H9 (cell line): Measurements from ENCODE around the gene TTC3. TPM values are rescaled to one million over a fixed set of nuclear protein-coding genes. Genes with fewer than 3 reads are reported as not detected.

Experiments used
- DNase-seq: peaks from one replicate; pipeline ENCODE4 v3.0.0-alpha.2; 2017
- H2AFZ ChIP-seq: one replicate; pipeline ENCODE4 v1.6.1; 2013; ENCODE audit warnings: mild to moderate bottlenecking, low read length, control low read depth, moderate library complexity
- H2AK5ac ChIP-seq: 2 replicates; pipeline ENCODE4 v1.6.1; 2013; ENCODE audit warnings: low read length, control low read depth, mixed read lengths; ENCODE audit not compliant: insufficient read length
- H2BK120ac ChIP-seq: one replicate; pipeline ENCODE4 v1.6.1; 2013; ENCODE audit warnings: low read depth, mild to moderate bottlenecking, low read length, control low read depth, inconsistent platforms; ENCODE audit not compliant: poor library complexity, severe bottlenecking
- H2BK12ac ChIP-seq: 2 replicates; pipeline ENCODE4 v1.6.1; 2013; ENCODE audit warnings: low read length, control low read depth, mixed read lengths, low read depth; ENCODE audit not compliant: insufficient read length
- H2BK15ac ChIP-seq: 2 replicates; pipeline ENCODE4 v1.6.1; 2013; ENCODE audit warnings: low read depth, low read length, control low read depth
- H2BK20ac ChIP-seq: one replicate; pipeline ENCODE4 v1.6.1; 2013; ENCODE audit warnings: low read depth, mild to moderate bottlenecking, low read length, control low read depth, inconsistent platforms; ENCODE audit not compliant: poor library complexity, severe bottlenecking
- H2BK5ac ChIP-seq: 2 replicates; pipeline ENCODE4 v1.6.1; 2013; ENCODE audit warnings: low read length, control low read depth, mixed read lengths; ENCODE audit not compliant: insufficient read length
- H3K14ac ChIP-seq: 2 replicates; pipeline ENCODE4 v1.6.1; 2013; ENCODE audit warnings: low read length, control low read depth; ENCODE audit not compliant: insufficient read depth
- H3K18ac ChIP-seq: 2 replicates; pipeline ENCODE4 v1.6.1; 2013; ENCODE audit warnings: low read depth, mild to moderate bottlenecking, mixed read lengths, low read length, control low read depth; ENCODE audit not compliant: insufficient read length
- H3K23ac ChIP-seq: 2 replicates; pipeline ENCODE4 v1.6.1; 2013; ENCODE audit warnings: low read length, control low read depth, mixed read lengths, low read depth; ENCODE audit not compliant: insufficient read length
- H3K23me2 ChIP-seq: 2 replicates; pipeline ENCODE4 v1.6.1; 2013; ENCODE audit warnings: low read depth, mild to moderate bottlenecking, mixed read lengths, low read length, control low read depth; ENCODE audit not compliant: insufficient read length, poor library complexity, severe bottlenecking
- H3K27ac ChIP-seq: 2 replicates; pipeline ENCODE4 v1.5.1; 2013; ENCODE audit warnings: low read length, control low read depth, mixed read lengths, low read depth; ENCODE audit not compliant: insufficient read length
- H3K27me3 ChIP-seq: 2 replicates; pipeline ENCODE4 v1.6.1; 2013; ENCODE audit warnings: low read length, control low read depth, inconsistent platforms; ENCODE audit not compliant: insufficient read depth
- H3K4ac ChIP-seq: 2 replicates; pipeline ENCODE4 v1.6.1; 2013; ENCODE audit warnings: low read depth, mild to moderate bottlenecking, control low read depth, inconsistent platforms, low read length, moderate library complexity
- H3K4me1 ChIP-seq: 2 replicates; pipeline ENCODE4 v1.6.1; 2013; ENCODE audit warnings: low read length, control low read depth, inconsistent platforms; ENCODE audit not compliant: insufficient read depth
- H3K4me2 ChIP-seq: 2 replicates; pipeline ENCODE4 v1.6.1; 2013; ENCODE audit warnings: low read length, control low read depth, mixed read lengths; ENCODE audit not compliant: insufficient read length, insufficient read depth
- H3K56ac ChIP-seq: 2 replicates; pipeline ENCODE4 v1.6.1; 2013; ENCODE audit warnings: low read depth, mild to moderate bottlenecking, mixed read lengths, low read length, control low read depth; ENCODE audit not compliant: insufficient read length
- H3K79me1 ChIP-seq: 2 replicates; pipeline ENCODE4 v1.6.1; 2013; ENCODE audit warnings: low read depth, mild to moderate bottlenecking, moderate library complexity, low read length, control low read depth, inconsistent platforms; ENCODE audit not compliant: insufficient read depth, poor library complexity, severe bottlenecking
- H3K79me2 ChIP-seq: 2 replicates; pipeline ENCODE4 v1.6.1; 2013; ENCODE audit warnings: low read length, control low read depth, inconsistent platforms; ENCODE audit not compliant: insufficient read depth
- H3K9ac ChIP-seq: 2 replicates; pipeline ENCODE4 v1.6.1; 2013; ENCODE audit warnings: low read length, control low read depth, mixed read lengths; ENCODE audit not compliant: insufficient read length; ENCODE audit errors: extremely low read depth
- H3K9me3 ChIP-seq: one replicate; pipeline ENCODE4 v1.6.1; 2013; ENCODE audit warnings: low read depth, low read length, inconsistent platforms; ENCODE audit not compliant: control insufficient read depth
- H3T11ph ChIP-seq: one replicate; pipeline ENCODE4 v1.6.1; 2013; ENCODE audit warnings: mild to moderate bottlenecking, low read length, control low read depth, inconsistent platforms
- H4K20me1 ChIP-seq: one replicate; pipeline ENCODE4 v1.6.1; 2013; ENCODE audit not compliant: control insufficient read depth, insufficient read length, insufficient read depth
- H4K5ac ChIP-seq: 2 replicates; pipeline ENCODE4 v1.6.1; 2013; ENCODE audit warnings: low read depth, mild to moderate bottlenecking, mixed read lengths, low read length, control low read depth; ENCODE audit not compliant: insufficient read length
- H4K8ac ChIP-seq: replicated peaks from 2 replicates; pipeline ENCODE4 v1.6.1; 2013; ENCODE audit warnings: low read length, control low read depth, mixed read lengths, low read depth; ENCODE audit not compliant: insufficient read length
- H4K91ac ChIP-seq: 2 replicates; pipeline ENCODE4 v1.6.1; 2013; ENCODE audit warnings: low read depth, mild to moderate bottlenecking, moderate library complexity, mixed read lengths, low read length, control low read depth; ENCODE audit not compliant: insufficient read length
- H3K27ac Mint-ChIP-seq, 3 experiments: 2 replicates in 2 of 3; 3 replicates in 1 of 3; pipeline ENCODE4 v1.8.0; 2020 to 2021; ENCODE audit warnings: mixed read lengths in 3 of 3, mild to moderate bottlenecking in 1 of 3, moderate library complexity in 1 of 3
- H3K27me3 Mint-ChIP-seq: 2 replicates; pipeline ENCODE4 v1.8.0; 2021; ENCODE audit warnings: low read depth, mild to moderate bottlenecking, moderate library complexity, mixed read lengths
- H3K36me3 Mint-ChIP-seq, 3 experiments: 2 replicates in 2 of 3; 3 replicates in 1 of 3; pipeline ENCODE4 v1.8.0; 2020 to 2021; ENCODE audit warnings: low read depth in 3 of 3, mixed read lengths in 3 of 3; ENCODE audit not compliant: insufficient read depth in 1 of 3
- H3K4me1 Mint-ChIP-seq, 2 experiments: 2 replicates each; pipeline ENCODE4 v1.8.0; 2020; ENCODE audit warnings: mixed read lengths in 2 of 2
- H3K4me3 Mint-ChIP-seq, 2 experiments: 2 replicates in 1 of 2; 3 replicates in 1 of 2; pipeline ENCODE4 v1.8.0; 2020 to 2021; ENCODE audit warnings: mild to moderate bottlenecking in 2 of 2, mixed read lengths in 2 of 2, moderate library complexity in 1 of 2
- H3K9me3 Mint-ChIP-seq, 2 experiments: 2 replicates in 1 of 2; 3 replicates in 1 of 2; pipeline ENCODE4 v1.8.0; 2020; ENCODE audit warnings: mild to moderate bottlenecking in 2 of 2, mixed read lengths in 2 of 2, moderate library complexity in 1 of 2
- WGBS: extraction: QIAGEN DNeasy Blood & Tissue Kit; methylation state at CpG from one replicate; pipeline ENCODE4 v1.1.7; 2013; ENCODE audit warnings: missing lambda C conversion rate, low lambda C conversion rate, mixed read lengths; ENCODE audit not compliant: insufficient read length; ENCODE audit errors: extremely low coverage; 5-methylcytosine and 5-hydroxymethylcytosine counted together
- total RNA-seq: library from RNA; stranded (reverse); gene quantifications from 2 replicates; pipeline ENCODE4 v1.2.1, GENCODE V29; 2021
- TF ChIP-seq, protein P1 (sequence below): fragments of 200-600 bp; sonication (generic); conservative IDR thresholded peaks from 3 replicates; pipeline ENCODE4 v1.8.0; 2021; ENCODE audit warnings: antibody characterized with exemption, mild to moderate bottlenecking

The TTC3 gene
- total RNA-seq, 1 experiment from 2014 or later: 46.5 TPM

DNA sequence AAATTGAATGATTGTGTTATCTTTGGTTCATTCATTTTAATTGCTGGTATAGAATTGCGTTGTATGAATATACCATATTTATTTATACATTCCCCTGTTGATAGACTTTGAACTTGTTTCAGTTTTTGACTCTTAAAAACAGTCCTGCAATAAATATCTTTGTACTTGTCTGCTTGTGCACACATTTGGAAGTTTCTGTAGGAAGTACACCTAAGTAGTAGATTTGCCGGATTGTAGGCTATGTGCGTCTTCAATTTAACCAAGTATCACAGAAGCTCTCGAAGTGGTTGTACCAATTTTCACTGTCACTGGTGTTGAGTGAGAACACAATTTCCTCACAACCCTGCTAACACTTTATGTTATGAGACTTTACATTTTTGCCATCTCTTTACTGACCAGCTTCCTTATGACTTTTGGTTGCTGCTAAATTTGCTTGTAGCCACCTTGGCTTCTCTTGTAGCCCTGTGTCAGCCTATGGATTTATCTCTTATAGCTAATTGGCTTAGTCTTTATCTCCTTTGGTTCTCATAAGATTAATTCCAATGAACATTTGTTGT lies 2.2 kb downstream of the TTC3 start:
- Histone ChIP-seq H4K91ac (no peak overlapping the region), H4K5ac (no peak overlapping the region), H3K18ac (no peak overlapping the region), H3K79me2 (0 out of 2 replicates have a peak, but pooled peaks cover 3% of the 10 kb centered on the region), H3K23me2 (peaks cover 14% of the 10 kb centered on the region), H3K27ac (no peak overlapping the region), H3K9ac (no peak overlapping the region), H2BK120ac (no peak overlapping the region), H4K20me1 (no peaks in the 10 kb centered on the region), H3K4me1 (peaks cover 5% of the 10 kb centered on the region; the same call in 1 of the 2 replicates), H3K56ac (no peak overlapping the region), H3K23ac (no peak overlapping the region), H2BK5ac (no peak overlapping the region), H3K9me3 (no peaks in the 10 kb centered on the region), H3K4me2 (no peak overlapping the region), H2BK12ac (no peak overlapping the region), H3K27me3 (peaks cover 11% of the 10 kb centered on the region; the same call in 1 of the 2 replicates), H3K79me1 (no peaks in the 10 kb centered on the region), H3K14ac (no peak overlapping the region), H2AK5ac (no peak overlapping the region), H3K4ac (no peak overlapping the region), H2BK20ac (no peak overlapping the region), H2BK15ac (no peak overlapping the region), H2AFZ (no peak overlapping the region), H4K8ac (no peak overlapping the region), H3T11ph (no peak overlapping the region)
- Mint-ChIP-seq H3K27ac (no peak overlapping the region), H3K9me3 (no peaks in the 10 kb centered on the region; a peak in 1 of 5 replicates), H3K36me3 (peaks cover 0 to 2% (median 0%) of the 10 kb centered on the region in 3 experiments; a peak in 2 of 7 replicates), H3K4me1 (peaks cover 24 to 33% of the 10 kb centered on the region in 2 experiments), H3K4me3 (0 out of 5 replicates have a peak overlapping the region, but pooled peaks of 1 of the 2 experiments have one; percentile 14), H3K27me3 (peaks cover 24% of the 10 kb centered on the region)
- WGBS: no CpG with 5 or more reads among the region's 4 CpGs
- DNase-seq: no peak
- TF ChIP-seq, protein P1, sequence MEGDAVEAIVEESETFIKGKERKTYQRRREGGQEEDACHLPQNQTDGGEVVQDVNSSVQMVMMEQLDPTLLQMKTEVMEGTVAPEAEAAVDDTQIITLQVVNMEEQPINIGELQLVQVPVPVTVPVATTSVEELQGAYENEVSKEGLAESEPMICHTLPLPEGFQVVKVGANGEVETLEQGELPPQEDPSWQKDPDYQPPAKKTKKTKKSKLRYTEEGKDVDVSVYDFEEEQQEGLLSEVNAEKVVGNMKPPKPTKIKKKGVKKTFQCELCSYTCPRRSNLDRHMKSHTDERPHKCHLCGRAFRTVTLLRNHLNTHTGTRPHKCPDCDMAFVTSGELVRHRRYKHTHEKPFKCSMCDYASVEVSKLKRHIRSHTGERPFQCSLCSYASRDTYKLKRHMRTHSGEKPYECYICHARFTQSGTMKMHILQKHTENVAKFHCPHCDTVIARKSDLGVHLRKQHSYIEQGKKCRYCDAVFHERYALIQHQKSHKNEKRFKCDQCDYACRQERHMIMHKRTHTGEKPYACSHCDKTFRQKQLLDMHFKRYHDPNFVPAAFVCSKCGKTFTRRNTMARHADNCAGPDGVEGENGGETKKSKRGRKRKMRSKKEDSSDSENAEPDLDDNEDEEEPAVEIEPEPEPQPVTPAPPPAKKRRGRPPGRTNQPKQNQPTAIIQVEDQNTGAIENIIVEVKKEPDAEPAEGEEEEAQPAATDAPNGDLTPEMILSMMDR: no peak
